CD4-positive, alpha-beta T cell treated with Interleukin-21 for 1 hour (primary cell): ENCODE data around the gene TEX9.

ENCODE experiments used
- DNase-seq: peaks from one replicate; pipeline ENCODE4 v3.0.0-alpha.2; 2020

The TEX9 gene

GRCh38 chr15:56459096-56459495 is 93.9 kb downstream of the TEX9 start:
- no peak for DNase-seq

GRCh38 chr15:56460071-56460470 is 94.8 kb downstream of the TEX9 start:
- no peak for DNase-seq

GRCh38 chr15:56460947-56461346 is 95.7 kb downstream of the TEX9 start:
- no peak for DNase-seq

- peak; percentile 69 for DNase-seq
Observed at GRCh38 chr15:56464893-56465520, 99.8 kb downstream of the TEX9 start, which contains the start of gene MNS1. Gene MNS1, minus strand, starts transcription at chr15:56465137. Its CDS starts 165 bp downstream, at chr15:56464972.

DNA sequence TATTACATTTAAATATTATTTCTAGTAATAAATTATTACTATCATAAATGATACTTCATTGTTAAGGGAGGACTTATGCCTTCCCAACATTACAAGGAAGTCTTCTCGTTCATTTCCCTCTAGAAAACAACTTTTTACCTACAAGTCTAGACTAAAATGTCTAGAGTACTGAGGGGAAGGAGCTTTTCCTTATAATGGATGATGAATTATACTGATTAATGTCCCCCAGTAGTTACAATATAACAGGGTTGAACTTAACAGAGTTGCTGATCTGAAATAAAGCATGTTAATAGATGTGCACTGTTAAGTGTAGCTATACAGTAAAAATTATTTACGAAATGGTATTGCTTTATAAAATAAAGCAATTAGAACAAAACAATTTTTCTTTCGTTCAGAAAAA is 102.4 kb downstream of the TEX9 start:
- no peak for DNase-seq

- DNase-seq: peak; percentile 15
Observed at GRCh38 chr15:56468401-56468800, 103.2 kb downstream of the TEX9 start.

DNA sequence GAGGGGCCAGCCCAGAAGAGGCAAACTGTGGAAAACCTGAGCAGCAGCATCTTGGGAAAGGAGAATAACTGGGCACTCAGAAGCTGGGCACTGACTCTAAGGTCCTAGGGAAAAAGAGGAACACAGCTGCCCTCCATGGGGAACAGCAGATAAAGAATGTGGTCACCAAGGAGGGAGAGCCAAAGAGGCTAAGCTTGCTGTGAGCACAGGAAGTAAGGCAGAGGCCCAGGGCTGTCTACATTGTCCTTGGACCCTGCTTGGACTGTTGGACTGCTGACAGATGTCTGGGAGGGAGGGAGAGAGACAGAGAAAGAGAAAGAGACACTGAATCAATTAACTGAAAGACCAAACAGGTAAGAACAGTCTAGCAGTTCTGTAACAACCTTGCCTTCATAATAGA is 104.3 kb downstream of the TEX9 start:
- DNase-seq: no peak

GRCh38 chr15:56471440-56472069 is 106.3 kb downstream of the TEX9 start:
- no peak for DNase-seq

GRCh38 chr15:56472278-56472677 is 107.1 kb downstream of the TEX9 start:
- DNase-seq: no peak

DNA sequence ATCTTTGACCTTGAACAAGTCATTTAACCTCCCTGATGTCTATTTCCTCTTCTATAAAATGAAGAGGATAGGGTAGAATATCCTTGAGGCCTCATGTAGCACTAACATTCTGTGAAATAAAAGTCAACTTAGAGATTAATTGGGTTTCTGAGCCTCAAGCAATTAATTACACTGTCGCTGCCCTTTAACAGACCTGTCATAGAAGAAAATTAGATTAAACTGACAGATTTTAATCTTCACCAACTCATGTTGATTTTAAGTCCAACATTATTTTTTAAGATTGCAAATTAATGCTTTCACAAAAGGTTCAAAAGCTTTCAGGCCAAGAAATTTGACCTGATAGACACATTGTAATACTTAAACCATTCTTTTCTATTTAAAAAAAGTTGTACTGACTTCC is 107.8 kb downstream of the TEX9 start:
- DNase-seq: no peak

- DNase-seq: no peak
Observed at GRCh38 chr15:56475351-56475750, 110.1 kb downstream of the TEX9 start.
